Ovary (tissue), 9 donors: ENCODE results near the gene NFKB2. TPM values are rescaled to one million over a fixed set of nuclear protein-coding genes. Genes with fewer than 3 reads are reported as not detected.

Experiments used
- DNase-seq, 5 donors: peaks; one replicate each; pipeline ENCODE4 v3.0.0-alpha.2; 2019 to 2020
- H3K27ac ChIP-seq, 2 donors: fragments of 200-600 bp; one replicate each; pipeline versions ENCODE4 v1.5.1 to v1.8.0; 2019 to 2022
- H3K27me3 ChIP-seq: fragments of 200-600 bp; one replicate; pipeline ENCODE4 v1.8.0; 2022
- H3K36me3 ChIP-seq: fragments of 200-600 bp; sonication (generic); one replicate; pipeline ENCODE4 v1.5.1; 2019
- H3K4me1 ChIP-seq: one replicate; pipeline ENCODE4 v1.8.1; 2013; ENCODE audit warnings: mild to moderate bottlenecking, moderate library complexity; ENCODE audit not compliant: insufficient read depth
- H3K4me3 ChIP-seq: fragments of 200-600 bp; sonication (generic); one replicate; pipeline ENCODE4 v1.5.1; 2017
- H3K9me3 ChIP-seq, 2 donors: fragments of 200-600 bp in 1 of 2; sonication (generic) in 1 of 2; one replicate each; pipeline versions ENCODE4 v1.5.1 to v1.8.1; 2013 to 2019; ENCODE audit warnings: mild to moderate bottlenecking in 1 of 2, moderate library complexity in 1 of 2
- CTCF ChIP-seq, 3 donors: fragments of 450-650 bp in 2 of 3; fragments of 200-600 bp in 1 of 3; IDR thresholded peaks; one replicate each; pipeline versions ENCODE4 v1.5.1 to v1.8.0; 2016 to 2022; ENCODE audit warnings: antibody characterized with exemption in 3 of 3, mild to moderate bottlenecking in 1 of 3
- EP300 ChIP-seq: sonication (generic); formaldehyde crosslinking; IDR thresholded peaks from one replicate; pipeline ENCODE4 v1.6.1; 2017; ENCODE audit warnings: antibody characterized with exemption
- POLR2A ChIP-seq: fragments of 450-650 bp; IDR thresholded peaks from one replicate; pipeline ENCODE4 v1.6.1; 2017; ENCODE audit warnings: antibody characterized with exemption, mild to moderate bottlenecking, moderate library complexity
- WGBS, 3 donors: extraction: QIAGEN DNeasy Blood & Tissue Kit in 1 of 3; methylation state at CpG; one replicate each; pipeline versions ENCODE4 v1.1.5 to v1.1.7; 2013 to 2017; 5-methylcytosine and 5-hydroxymethylcytosine counted together
- intact Hi-C, 4 donors: fragments of 100-400 bp; cut with DNase I; formaldehyde crosslinking; loops; one replicate each; pipeline versions ENCODE4 v1.11.0 to v1.15.1; 2022 to 2023
- polyA plus RNA-seq, 2 donors: library from polyadenylated mRNA; stranded (reverse); fragments of 200-250 nt in 1 of 2; fragments of 350-450 nt in 1 of 2; fragmentation: Illumina TruSeq in 1 of 2; extraction: RNeasy Lipid Tissue Mini Kit (QIAGEN cat#74804) in 1 of 2; gene quantifications; one replicate each; pipeline ENCODE4 v1.2.3, GENCODE V29; 2013 to 2014
- total RNA-seq, 7 donors: library from RNA; depleted of rRNA in 2 of 7; stranded (reverse); fragments of >200 nt in 2 of 7; fragmentation: NEBNext Ultra II Directional in 3 of 7; extraction: Animal tissue kit (Norgen Biotek cat#: 25700) in 3 of 7; gene quantifications; one replicate each; pipeline versions ENCODE4 v1.1.0 to v1.2.4, GENCODE V29; 2016 to 2023
- donor health status: DM: no; HTN: no; CAD: no; lungs with moderate emphysema.
- donor health status: DM: no; HTN: no; CAD: no.
- donor health status: Bipolar disorder and iron deficiency.
- donor health status: DM: yes; HTN: yes; CAD: no.
- donor health status: DM: no; HTN: no; CAD: no.
- donor health status: DM: yes; HTN: yes; CAD: no.

Gene NFKB2
- total and polyA plus RNA-seq, 9 donors, result 16.3 to 42.6 (median 32.7) TPM

- WGBS, 3 donors, result 82 to 94% (median 90%) methylated on average over 3 of the region's 3 CpGs
- H3K9me3 ChIP-seq, result no peaks in the 10 kb centered on the region
- no peaks in the 10 kb centered on the region for H3K4me1 ChIP-seq
- intact Hi-C loops, result loop anchor here in 2 of 4 donors (5.0 kb wide), 1 partner anchor 122 kb away; no protein-coding TSS in a partner anchor
- no peak for TF ChIP-seq CTCF (IDR thresholded peaks at IDR 0.05)
- TF ChIP-seq POLR2A, result no peak
- TF ChIP-seq EP300, result no peak
- no peaks in the 10 kb centered on the region for H3K36me3 ChIP-seq
- no peaks in the 10 kb centered on the region for H3K27me3 ChIP-seq
- DNase-seq, result no peak
- no peak overlapping the region for H3K4me3 ChIP-seq
- no peak overlapping the region for H3K27ac ChIP-seq
Observed at GRCh38 chr10:102354451-102354850, 41.1 kb upstream of the NFKB2 start.

GRCh38 chr10:102358712-102359382 is 36.7 kb upstream of the NFKB2 start:
- H3K36me3 ChIP-seq, result no peaks in the 10 kb centered on the region
- no peak overlapping the region for H3K27ac ChIP-seq
- no peaks in the 10 kb centered on the region for H3K27me3 ChIP-seq
- intact Hi-C loops, result no loop called here
- H3K4me1 ChIP-seq, result no peaks in the 10 kb centered on the region
- DNase-seq, result no peak
- TF ChIP-seq POLR2A, result no peak
- no peak for TF ChIP-seq EP300
- no peak for TF ChIP-seq CTCF (IDR thresholded peaks at IDR 0.05)
- no peak overlapping the region for H3K4me3 ChIP-seq
- no peaks in the 10 kb centered on the region for H3K9me3 ChIP-seq
- WGBS, 3 donors, result 89 to 94% (median 92%) methylated on average over 4 of the region's 4 CpGs

GRCh38 chr10:102367441-102367840 is 28.1 kb upstream of the NFKB2 start:
- Histone ChIP-seq H3K36me3 (no peaks in the 10 kb centered on the region), H3K4me3 (no peak overlapping the region), H3K4me1 (no peaks in the 10 kb centered on the region), H3K27me3 (no peaks in the 10 kb centered on the region), H3K27ac (no peak overlapping the region), H3K9me3 (no peaks in the 10 kb centered on the region)
- TF ChIP-seq CTCF (IDR thresholded peaks at IDR 0.05) (no peak), EP300 (no peak), POLR2A (no peak)
- no peak for DNase-seq
- intact Hi-C loops, result no loop called here
- 86 to 100% (median 98%) methylated on average over 1 of the region's 1 CpG for WGBS, 3 donors

DNA sequence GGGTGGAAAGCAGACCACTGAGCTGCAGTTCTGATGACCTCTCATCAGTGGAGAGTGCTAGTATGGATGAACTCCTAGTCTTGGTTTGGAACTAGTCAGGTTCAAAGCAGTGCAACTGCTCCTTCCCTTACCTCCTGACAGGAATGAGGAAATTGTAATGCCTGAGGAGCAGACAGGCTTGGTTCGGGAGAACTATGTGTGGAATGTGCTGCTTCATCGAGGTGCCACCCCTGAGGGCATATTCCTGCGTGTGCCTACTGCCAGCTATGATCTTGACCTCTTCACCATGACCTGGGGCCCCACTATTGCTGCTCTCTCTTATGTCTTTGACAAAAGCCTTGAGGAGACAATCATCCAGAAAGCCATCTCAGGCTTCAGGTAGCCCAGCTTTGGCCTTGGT is 27.4 kb upstream of the NFKB2 start:
- TF ChIP-seq POLR2A (no peak), CTCF (IDR thresholded peaks at IDR 0.05) (no peak), EP300 (no peak)
- intact Hi-C loops, result no loop called here
- Histone ChIP-seq H3K9me3 (no peaks in the 10 kb centered on the region), H3K27me3 (no peaks in the 10 kb centered on the region), H3K4me1 (no peaks in the 10 kb centered on the region), H3K36me3 (no peaks in the 10 kb centered on the region), H3K27ac (no peak overlapping the region), H3K4me3 (no peak overlapping the region)
- DNase-seq, result no peak
- WGBS, 3 donors, result 73 to 88% (median 83%) methylated on average over 3 of the region's 3 CpGs
